ENCODE results near the gene PITX1. TPM values are rescaled to one million over a fixed set of nuclear protein-coding genes. Genes with fewer than 3 reads are reported as not detected.

The PITX1 gene
- total RNA-seq, 1 experiment from 2014 or later = 52.2 TPM

DNA sequence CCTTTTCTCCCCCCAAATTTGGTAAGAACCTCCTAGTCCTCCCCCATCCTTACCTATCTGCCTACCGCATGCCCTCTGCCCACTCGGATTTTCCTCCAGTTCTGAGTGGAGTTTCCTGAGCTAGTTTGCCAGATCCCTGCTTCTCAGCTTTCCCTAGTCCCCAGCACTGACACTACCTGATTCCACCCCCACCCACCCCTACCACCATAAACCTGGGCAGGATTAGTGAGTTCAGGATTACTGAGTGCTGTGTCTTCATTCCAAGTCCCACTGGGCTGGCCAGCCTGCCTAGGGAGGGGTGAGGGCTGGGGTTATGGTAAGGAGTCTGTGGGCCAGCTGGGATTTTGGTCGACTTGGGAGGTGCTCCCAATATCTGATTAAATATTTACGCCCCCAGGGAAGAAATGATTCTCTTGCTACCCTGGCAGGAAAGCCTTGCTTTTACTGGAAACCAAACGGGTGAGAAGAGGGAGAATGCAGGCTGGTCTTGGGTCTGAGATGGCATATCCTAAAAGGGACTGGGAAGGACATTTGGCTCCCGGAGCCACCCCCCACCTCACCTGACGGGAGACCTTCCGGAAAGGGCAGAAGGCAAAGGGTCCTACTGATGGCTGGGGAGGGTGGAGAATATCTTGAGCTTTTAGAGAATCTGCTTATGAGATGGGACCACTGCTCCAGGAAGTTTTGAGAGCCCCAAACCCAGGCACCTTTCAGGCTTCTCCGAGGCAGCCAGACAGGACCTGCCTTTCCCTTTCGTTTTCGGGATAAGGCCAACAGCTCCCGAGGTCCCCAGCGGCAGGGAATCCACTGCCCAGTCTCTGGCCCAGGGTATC, 3.7 kb downstream of the PITX1 start:
- no peak for DNase-seq (ENCODE audit: low read depth)

DNA sequence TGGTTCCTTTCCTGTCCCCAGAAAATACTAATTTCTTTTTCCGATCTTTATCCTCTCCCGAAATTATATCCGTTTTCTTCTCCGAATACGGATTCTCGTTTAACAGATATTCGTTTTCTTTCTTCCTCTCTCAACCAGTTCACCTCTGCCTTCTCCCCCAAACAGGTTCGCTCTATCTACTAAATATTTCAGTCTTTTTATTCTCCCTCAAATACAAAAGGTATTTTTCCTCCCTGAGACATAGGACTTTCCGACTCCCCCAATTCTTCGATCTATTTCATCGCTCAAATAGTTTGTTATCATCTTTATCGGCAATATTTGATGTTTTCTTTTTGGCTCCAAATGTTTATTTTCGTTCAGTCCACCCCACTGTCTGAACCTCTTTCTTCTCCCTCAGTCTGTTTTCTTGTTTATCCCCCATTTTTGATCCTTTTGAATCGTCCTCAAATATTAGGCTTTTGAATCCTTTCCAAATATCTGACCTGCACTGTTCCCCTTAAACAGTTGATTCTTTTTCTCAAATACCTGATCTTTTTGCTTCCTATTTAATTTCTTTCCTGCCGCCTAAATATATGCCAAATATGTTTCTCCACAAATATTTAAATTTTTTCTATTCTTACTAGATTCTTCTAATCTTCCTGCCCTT, 4.4 kb downstream of the PITX1 start:
- no peak for DNase-seq (ENCODE audit: low read depth)

DNA sequence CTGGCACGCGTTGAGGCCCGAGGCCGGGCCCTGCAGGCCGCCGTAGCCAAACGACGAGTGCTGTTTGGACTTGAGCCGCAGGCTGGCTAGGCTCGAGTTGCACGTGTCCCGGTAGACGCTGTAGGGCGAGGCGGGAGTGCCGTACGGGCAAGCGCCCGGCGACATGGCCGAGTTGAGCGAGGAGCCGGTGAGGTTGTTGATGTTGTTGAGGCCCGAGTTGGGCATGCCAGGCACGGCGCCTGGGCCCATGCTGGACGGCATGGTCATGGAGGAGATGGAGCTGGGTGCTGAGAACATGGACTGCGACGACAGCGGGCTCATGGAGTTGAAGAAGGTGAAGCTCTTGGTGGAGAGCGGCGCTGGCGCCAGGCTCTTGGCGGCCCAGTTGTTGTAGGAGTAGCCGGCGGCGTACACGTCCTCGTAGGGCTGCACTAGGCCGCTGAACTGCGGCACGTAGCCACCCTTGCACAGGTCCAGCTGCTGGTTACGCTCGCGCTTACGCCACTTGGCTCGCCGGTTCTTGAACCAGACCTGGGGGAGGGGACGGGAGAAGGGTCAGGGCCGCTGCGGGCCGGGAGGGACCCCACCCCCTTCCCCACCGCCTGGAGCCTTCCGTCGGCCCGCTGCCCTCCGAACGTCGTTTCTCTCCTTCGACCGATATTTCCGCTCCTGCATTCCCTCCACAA, 5.1 kb downstream of the PITX1 start:
- no peak for DNase-seq (ENCODE audit: low read depth)

DNA sequence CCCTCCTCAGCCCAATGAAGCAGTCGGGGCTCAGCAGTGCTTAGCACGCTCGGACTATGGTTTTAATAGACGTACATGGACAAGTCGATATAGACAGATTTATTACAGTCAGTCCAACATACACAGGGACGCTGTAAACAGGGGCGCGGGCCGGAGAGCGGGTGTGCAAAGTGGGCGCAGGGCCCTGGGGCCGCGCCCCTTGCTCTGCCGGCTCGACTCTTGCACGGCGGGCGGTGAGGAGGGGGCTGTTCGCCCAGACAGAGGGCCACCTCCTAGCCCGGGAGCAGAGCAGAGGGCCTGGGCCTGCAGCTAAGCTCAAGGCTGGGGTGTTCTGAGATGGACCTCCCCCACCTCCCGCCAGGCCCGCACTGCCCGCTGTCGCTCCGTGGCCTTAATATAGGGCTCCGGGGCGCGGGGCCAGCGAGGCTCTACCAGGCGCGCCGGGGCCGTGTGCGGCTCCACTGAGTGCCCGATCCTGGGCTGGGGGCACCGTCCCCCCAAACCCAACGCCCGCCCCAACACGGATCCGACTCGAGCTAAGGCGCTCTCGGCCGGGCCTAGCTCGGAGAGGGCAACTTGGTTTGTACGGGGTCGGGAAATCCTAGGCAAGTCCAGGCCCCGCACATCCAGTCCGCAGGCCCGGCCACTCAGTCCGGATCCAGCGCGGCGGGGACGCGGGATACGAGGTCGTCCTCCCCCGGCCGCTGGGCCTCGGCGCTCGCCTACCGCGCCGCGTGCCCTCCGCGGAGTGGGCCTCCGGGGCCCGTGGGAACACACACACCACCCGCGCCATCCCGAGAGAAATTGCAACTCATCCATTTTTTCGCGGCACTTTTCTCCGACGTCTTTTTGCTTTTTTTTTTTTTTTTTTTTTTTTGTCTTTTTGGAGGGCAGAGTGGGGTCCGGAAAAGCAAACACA, 6.1 kb downstream of the PITX1 start:
- DNase-seq (ENCODE audit: low read depth) = no peak

DNA sequence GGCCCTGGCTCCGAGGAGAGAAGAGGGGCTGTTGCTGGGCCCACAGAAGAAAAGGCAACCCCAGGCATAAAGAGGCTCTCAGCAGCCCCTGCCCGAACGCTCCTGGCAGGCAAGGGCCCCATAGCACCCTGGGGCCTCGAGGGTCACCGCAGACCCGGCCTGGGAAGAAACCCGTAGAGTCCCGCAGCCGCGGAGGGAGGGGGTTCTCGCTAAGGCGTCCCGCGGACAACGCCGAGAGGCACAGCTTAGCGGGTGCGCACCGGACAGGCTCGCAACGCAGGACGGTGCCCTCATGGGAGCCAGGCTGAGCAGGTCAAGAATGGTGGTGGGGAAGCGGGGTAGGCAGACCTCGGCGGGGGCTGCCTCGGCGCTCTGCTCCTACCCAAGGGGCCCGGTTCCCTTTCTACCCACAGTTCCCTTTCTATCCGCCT, 6.7 kb downstream of the PITX1 start:
- no peak for DNase-seq (ENCODE audit: low read depth)

DNA sequence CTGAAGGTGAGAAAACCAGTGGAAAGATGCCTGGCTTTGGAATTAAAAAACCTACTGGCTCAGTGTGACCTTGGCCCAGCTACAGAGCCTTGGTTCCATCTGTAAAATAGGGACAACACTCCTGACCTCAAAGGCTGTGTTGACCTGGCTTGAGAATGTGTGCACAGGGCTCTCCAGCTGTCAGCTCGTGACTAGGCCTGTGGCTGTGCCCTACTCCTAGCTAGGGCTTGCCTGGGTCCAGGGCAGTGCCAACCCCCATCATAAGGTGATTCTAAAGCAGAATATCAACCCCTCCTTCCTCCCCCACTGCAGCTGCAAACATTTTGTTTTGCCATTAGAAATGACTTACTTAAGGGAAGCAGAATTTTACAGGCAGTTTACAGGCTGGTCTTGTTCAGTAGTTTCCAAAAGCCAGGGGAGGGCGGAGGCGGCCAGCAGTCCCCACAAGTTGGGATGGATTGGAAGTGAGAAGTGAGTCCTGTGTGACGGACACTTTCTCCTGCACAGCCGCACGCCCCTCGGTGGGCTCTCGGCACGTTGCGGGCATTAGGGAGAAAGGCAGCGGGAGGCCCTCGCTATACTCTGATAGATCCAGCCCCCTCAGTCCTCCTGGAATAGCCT, 7.3 kb downstream of the PITX1 start:
- DNase-seq (ENCODE audit: low read depth) = no peak

DNA sequence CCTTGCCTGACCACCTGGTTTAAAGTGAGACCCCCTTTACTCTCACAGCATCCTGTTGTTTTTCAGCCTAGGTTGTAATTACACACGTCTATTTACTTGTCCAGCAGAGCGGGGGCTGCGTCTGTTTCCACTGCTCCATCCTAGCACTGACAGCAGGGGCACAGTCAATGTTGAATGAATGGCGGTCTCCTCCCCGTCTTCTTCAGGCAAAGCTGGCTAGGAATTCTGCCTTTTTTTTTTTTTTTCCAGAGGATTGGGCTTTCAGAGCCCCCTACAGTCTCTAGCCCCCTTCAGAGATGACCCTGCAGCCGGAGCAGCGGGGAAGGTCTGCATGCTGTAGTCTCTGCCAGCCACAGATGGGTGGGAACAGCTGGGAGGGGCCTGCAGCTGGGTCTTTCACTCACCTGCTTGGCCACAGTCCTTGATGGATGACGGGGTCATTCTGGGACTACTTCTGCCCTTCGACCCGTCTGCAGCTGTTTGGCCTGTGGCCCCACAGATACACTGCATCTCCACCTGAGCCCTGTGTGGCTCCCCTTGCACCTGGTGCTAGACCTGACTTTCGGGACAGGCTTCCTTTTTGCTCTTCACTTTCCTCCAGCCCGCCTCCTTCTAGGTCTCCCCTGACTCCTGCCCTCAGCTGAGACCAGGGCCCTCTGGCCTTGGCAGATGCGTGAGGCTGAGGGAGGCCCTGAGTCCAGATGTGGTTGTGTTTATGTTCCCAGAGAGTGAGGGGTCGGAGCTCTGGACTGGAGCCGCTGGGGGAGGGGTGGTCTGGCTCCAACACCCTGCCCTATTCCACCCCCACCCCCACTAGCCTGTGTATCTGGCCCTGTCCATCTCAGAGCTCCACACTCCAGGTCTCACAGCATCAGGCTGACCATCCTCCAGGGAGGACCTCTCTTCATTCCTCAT, 8.0 kb downstream of the PITX1 start:
- no peak for DNase-seq (ENCODE audit: low read depth)

DNA sequence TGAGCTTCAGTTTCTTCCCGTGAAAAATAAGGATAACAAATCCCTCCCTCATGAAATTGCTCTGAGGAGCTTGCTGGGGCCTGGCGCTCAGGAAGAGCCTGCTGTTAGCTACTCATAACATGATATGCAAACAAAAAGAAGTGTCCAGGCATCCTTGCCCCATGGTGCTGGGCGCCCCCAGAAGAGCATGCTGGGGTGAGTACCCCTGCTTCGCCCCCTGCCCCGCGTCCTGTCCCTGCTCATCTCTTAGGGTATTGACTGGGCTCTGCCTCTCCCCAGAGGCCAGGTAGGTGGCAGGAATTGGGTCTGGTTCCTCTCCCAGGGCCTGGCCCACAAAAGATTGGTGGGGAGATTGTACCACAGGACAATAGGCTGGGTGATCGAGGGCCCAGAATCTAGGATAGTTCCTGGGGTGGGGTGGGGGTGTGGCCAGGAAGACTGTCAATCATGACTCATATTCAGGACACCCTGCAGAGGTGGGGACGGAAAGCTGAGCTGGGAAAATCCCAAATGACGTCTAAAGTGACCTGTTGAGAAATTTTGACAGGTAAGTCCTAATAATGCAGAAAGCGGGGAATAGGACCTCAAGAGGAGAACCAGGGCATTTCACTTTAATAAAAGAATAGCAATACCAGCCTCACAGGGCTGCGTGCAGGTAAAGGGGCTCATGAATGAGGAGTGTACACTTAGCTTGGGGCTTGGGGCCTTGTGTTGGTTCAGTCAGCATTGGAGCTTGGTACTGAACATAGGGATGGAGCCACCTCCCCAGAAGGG, 8.9 kb downstream of the PITX1 start:
- DNase-seq (ENCODE audit: low read depth) = no peak

DNA sequence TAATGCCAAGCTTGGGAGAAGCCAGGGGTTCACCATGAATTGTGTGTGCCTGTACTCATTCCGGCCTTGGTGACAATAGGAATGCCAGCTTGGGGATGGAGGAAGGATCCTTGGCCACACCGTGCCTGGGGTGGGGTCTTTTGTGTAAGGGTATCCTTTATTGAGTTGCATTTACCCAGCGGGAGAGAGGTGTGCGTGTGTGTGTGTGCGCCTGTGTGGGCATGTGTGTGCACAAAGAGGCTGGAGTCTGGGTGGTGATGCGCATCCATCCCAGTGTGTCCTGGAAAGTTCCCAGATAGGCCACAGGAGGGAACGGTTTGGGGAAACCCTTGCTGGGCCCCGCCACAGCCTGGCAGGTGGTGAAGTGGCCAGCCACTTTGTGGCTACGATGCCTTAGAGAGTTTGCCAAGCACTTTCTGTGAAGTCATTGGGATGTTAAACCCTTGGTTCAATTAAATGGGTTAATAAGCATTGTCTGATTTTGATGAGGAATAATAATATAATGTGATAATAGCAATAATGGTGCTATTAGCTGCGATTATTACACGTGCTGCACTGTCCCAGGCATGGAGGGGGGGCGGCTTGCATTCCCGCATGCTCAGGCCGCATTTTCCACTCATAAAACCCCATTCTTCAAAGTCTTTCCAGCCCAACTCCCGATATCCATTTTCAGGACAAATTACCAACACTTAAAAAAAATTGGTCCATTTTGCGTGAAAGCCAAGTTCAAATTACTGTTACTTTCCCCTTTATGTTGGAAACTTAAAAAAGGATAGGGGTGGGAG, 13.7 kb downstream of the PITX1 start:
- no peak for DNase-seq (ENCODE audit: low read depth)

DNA sequence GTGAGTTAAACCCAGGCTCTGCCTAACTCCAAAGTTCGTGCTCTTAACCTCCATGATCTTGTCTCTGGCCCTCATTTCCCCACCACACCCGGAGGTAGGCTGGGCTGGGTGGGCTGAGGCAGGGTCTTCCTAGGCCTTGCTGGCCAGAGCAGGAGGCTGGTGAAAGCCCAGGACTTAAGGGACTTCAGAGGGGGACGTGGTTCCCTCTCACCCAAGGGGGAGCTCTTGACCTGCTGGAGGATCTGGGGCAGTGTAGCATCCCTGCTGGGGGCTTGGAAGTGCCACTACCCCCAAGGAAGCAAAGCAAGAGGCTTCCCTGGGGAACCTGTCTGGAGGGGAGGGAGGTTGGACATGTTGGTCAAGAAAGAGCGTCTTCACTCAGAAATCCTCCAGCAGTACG, 14.7 kb downstream of the PITX1 start:
- no peak for DNase-seq (ENCODE audit: low read depth)

DNA sequence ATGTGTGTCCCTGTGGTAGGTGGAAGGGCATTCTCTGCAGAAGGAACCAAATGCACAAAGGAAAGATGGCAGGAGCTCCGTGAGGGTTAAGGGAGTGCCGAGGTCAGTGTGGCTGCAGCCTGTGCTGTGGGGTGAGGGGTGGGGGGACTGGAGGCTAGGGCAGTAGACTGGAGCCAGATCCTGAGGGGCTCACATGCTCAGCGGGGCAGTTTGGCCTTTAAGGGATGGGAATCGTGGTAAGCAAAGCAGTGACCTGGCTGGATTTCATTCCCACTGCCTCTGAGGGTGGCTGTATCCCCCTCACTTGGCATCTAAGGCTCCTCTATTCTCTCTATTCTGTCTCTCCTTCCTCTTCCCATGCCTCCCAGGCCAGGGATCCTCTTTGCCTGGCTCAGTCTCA, 15.6 kb downstream of the PITX1 start:
- no peak for DNase-seq (ENCODE audit: low read depth)

DNA sequence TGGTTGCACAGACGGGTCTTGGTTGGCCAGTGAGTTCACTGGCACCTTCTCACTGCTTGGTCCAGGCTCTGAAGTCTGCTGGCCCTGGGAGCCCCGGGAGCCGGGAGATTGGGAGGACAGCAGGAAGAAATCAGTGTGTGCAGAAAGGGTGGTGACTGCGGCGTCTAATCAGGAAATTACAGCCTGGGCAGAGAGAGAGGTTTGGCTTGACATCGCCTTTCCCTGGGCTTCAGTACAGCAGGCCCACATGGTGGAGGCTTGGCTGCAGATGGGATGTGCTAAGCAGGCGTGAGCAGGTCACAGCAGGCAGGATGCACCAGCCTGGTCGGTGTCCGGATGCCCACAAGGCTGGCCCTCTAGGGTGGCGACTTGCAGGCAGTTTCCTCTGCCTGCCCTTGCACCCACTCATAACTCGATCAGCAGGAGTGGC, 17.2 kb downstream of the PITX1 start:
- no peak for DNase-seq (ENCODE audit: low read depth)

DNA sequence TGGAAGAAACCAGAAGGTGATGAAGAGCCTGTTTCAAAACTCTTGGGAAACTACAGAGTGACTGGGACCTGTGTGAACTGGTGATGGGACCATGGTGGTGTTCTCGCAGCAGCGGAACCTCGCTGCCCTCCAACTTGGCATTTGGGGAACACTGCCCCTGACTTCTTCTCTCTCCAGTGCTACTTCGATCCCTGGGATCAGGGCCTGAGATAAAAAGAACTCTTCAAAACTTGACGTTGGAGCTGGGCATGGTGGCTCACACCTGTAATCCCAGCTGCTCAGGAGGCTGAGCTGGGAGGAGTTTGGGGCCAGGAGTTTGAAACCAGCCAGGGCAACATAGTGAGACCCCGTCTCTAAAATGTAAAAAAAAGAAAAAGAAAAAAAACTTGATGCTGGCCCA, 18.1 kb downstream of the PITX1 start:
- no peak for DNase-seq (ENCODE audit: low read depth)

DNA sequence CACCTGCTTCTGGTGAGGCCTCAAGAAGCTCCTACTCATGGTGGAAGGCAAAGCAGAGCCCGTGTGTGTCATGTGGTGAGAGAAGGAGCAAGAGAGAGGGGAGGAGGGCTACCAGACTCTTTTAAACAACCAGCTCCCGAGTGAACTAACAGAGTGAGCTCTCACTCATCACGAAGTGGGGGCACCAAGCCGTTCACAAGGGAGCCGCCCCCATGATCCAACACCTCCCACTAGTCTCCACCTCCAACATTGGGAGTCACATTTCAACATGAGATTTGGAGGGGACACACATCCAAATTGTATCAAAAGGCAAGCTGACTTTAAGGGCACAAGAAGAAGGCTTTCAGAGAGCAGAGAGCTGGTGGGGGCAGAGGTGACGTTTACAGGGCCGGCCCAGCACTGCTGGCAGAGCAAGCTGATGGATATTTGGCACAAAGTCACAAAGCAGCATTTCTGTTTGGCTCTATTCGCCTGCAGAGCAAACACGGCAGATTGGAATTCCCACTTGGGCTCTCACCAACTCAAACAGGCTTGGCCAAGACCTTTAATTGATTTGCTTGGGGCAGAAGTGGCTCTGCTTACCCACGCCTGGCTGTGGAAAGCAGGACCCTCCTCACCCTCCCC, 20.0 kb downstream of the PITX1 start:
- DNase-seq (ENCODE audit: low read depth) = no peak

DNA sequence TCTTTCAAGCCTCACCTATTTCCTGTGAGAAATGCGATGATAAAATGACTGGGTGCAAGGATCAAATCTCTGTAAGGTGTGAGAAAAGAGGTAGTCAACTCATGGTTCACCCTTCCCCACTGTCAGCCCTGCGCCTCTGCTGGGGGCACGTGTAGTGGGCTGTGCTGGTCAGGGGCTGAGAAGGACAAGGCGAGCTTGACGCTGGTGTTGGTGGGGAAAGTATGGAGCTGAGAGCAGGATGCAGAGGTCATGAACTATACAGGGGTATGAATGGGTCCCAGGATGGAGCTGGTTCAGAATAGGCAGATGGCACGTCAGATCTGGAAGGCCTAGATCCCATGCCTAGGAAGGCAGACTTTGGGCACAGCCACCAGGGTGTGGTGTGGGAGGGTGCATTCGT, 20.6 kb downstream of the PITX1 start:
- no peak for DNase-seq (ENCODE audit: low read depth)

DNA sequence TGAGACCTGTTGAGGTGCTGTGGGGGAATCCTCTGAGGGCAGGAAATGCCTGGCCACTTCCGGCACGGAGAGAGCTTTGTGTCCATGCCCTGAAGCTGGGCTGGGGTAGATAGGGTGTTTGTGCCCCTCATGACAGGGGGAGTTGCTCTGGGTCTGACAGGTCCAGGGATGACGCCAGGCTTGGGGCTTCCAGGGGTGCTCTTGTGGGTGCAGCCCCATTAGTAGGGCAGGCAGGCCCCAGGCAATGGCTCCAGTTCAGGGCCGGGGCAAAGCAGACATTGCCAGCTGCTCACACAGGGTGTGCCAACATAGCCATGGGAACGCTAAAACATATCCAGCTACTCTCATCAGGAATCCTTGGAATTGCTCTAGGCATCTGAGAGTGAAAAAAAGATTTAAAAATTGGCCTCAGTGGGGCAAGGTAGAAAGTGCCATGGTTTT, 21.1 kb downstream of the PITX1 start:
- no peak for DNase-seq (ENCODE audit: low read depth)

DNA sequence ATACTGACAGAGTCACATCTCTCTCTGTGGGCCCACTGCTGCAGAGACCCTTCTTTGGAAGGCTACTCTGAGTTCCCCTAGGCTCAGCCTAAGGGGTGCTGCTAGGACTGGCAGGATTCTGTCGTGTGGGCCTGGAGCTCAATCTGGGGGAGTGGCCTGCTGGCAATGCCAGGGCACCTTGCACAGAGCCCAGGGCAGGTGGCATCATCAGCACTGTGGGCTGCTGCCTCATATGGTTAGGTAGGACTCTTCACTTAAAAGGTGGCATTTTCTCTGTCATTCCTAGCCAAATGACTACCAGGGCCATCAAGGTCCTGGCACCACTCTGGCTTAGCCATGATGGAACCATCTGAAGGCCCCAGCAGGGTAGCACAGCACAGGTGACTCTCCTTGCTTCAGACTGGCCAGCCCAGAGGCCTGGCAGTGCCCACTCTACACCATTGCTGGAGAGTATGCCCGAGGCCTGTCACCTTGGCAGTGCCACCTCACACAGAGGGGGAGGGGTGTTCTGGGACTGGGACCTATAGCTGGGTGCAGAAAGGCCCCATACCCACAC, 21.9 kb downstream of the PITX1 start:
- DNase-seq (ENCODE audit: low read depth) = no peak

Measured in HT1080 (cell line).